Kidney (tissue), 14 donors: ENCODE data around the gene UNC93B1. TPM values are rescaled to one million over a fixed set of nuclear protein-coding genes. Genes with fewer than 3 reads are reported as not detected.
A peak's percentile ranks its signal among the peaks of the same experiment; 100 is the strongest.

Experiments
- DNase-seq, 5 donors: peaks; one replicate each; pipeline ENCODE4 v3.0.0-alpha.2; 2013 to 2020
- FAIRE-seq: peaks from 2 replicates; lab custom pipeline; 2012; peaks lifted over from hg19 to GRCh38; lab: Jason Lieb, UNC
- H3K27ac ChIP-seq, 2 donors: one replicate each; pipeline ENCODE4 v1.7.0; 2013; ENCODE audit warnings: low read depth in 2 of 2, low read length in 2 of 2, inconsistent platforms in 1 of 2
- H3K27me3 ChIP-seq: one replicate; pipeline ENCODE4 v1.7.1; 2013; ENCODE audit warnings: low read length, inconsistent platforms; ENCODE audit not compliant: control insufficient read depth, insufficient read depth
- H3K36me3 ChIP-seq, 3 donors: one replicate each; pipeline versions ENCODE4 v1.7.0 to v1.7.1; 2013; ENCODE audit warnings: low read length in 3 of 3, control low read depth in 1 of 3, inconsistent platforms in 1 of 3; ENCODE audit not compliant: insufficient read depth in 3 of 3, control insufficient read depth in 2 of 3
- H3K4me1 ChIP-seq, 3 donors: one replicate each; pipeline versions ENCODE4 v1.7.0 to v1.7.1; 2013; ENCODE audit warnings: low read length in 3 of 3, inconsistent platforms in 1 of 3, low read depth in 1 of 3; ENCODE audit not compliant: control insufficient read depth in 2 of 3, insufficient read depth in 2 of 3
- H3K4me3 ChIP-seq, 3 donors: one replicate each; pipeline versions ENCODE4 v1.7.0 to v1.8.1; 2013; ENCODE audit warnings: low read length in 3 of 3, control low read depth in 1 of 3, inconsistent platforms in 1 of 3
- H3K9ac ChIP-seq, 3 donors: one replicate each; pipeline versions ENCODE4 v1.7.0 to v1.7.1; 2013; ENCODE audit warnings: low read length in 3 of 3, control low read depth in 1 of 3, inconsistent platforms in 1 of 3
- H3K9me3 ChIP-seq, 3 donors: one replicate each; pipeline versions ENCODE4 v1.7.0 to v1.7.1; 2013; ENCODE audit warnings: low read length in 3 of 3, control low read depth in 1 of 3, inconsistent platforms in 1 of 3; ENCODE audit not compliant: control insufficient read depth in 2 of 3, insufficient read depth in 1 of 3
- CTCF ChIP-seq: IDR thresholded peaks from 3 replicates; pipeline ENCODE4 v1.5.1; 2012; ENCODE audit warnings: mild to moderate bottlenecking, moderate library complexity, borderline replicate concordance; ENCODE audit not compliant: insufficient read depth; ENCODE audit errors: extremely low read depth
- intact Hi-C: fragments of 100-400 bp; cut with DNase I; formaldehyde crosslinking; loops from one replicate; pipeline ENCODE4 v1.11.1; 2022
- polyA plus RNA-seq: library from polyadenylated mRNA; stranded (reverse); fragments of 350-450 nt; fragmentation: Illumina TruSeq; extraction: RNeasy Lipid Tissue Mini Kit (QIAGEN cat#74804); gene quantifications from one replicate; pipeline ENCODE4 v1.2.3, GENCODE V29; 2014; ENCODE audit warnings: low read depth, low replicate concordance; ENCODE audit not compliant: insufficient read depth
- total RNA-seq: library from RNA; stranded (reverse); fragmentation: NEBNext Ultra II Directional; extraction: Animal tissue kit (Norgen Biotek cat#: 25700); gene quantifications from one replicate; pipeline ENCODE4 v1.2.1, GENCODE V29; 2021
- donor health status: control.
- donor health status: control.
- donor health status: control.
- donor health status: control.
- donor health status: control.
- donor health status: DM: yes; HTN: yes; CAD: no.
- donor health status: Normal renal cell carcinoma (clear cell type).

Gene UNC93B1
- total and polyA plus RNA-seq, 2 donors from 2014 or later: 21.3 to 67.9 TPM

DNA sequence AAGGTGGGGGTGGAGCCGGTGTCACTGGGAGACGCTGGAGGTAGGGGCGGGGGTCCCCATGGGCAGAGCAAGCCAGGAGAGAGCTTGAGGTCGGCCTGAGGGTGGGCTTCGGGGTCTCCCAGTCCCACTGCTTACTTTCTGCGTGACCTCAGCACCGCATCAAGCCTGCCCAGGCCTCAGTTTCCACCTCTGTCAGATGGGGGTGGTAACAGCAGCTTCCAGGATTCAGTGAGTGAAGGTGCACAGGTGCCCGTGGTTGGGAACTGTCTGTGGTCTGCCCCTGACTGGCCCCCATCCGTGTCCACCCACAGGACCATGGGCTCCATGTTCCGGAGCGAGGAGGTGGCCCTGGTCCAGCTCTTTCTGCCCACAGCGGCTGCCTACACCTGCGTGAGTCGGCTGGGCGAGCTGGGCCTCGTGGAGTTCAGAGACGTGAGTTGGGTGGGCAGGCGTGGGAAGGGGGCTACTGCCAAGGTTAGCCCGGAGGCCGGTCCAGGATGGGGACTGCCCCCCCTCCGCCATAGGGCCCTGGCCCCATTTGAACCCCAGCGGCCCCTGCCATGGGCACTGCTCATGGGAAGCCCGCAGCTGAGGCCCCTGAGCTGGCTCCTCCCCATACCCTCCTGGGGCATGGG is 37.2 kb upstream of the UNC93B1 start:
- no peak for FAIRE-seq
- Histone ChIP-seq H3K9ac (peak overlapping the region in 1 of 3 donors; percentile 65), H3K27me3 (no peaks in the 10 kb centered on the region), H3K4me1 (peaks cover 0 to 35% (median 10%) of the 10 kb centered on the region in 3 donors), H3K9me3 (no peaks in the 10 kb centered on the region), H3K36me3 (no peaks in the 10 kb centered on the region), H3K27ac (peak overlapping the region; percentile 83 to 85), H3K4me3 (peak overlapping the region in 1 of 3 donors; percentile 69)
- intact Hi-C loops: no loop called here
- no peak for TF ChIP-seq CTCF
- DNase-seq: peak in 2 of 5 donors; percentile 58 to 82

GRCh38 chr11:68040101-68040956 is 36.4 kb upstream of the UNC93B1 start:
- FAIRE-seq (no peak), DNase-seq (peak; percentile 53 to 89 (median 78))
- TF ChIP-seq CTCF: no peak
- H3K9me3 ChIP-seq: no peaks in the 10 kb centered on the region
- intact Hi-C loops: no loop called here
- H3K4me1 ChIP-seq: peaks cover 0 to 35% (median 10%) of the 10 kb centered on the region in 3 donors
- H3K9ac ChIP-seq: peak overlapping the region in 2 of 3 donors; percentile 60 to 65
- no peaks in the 10 kb centered on the region for H3K27me3 ChIP-seq
- no peaks in the 10 kb centered on the region for H3K36me3 ChIP-seq
- H3K4me3 ChIP-seq: peak overlapping the region in 2 of 3 donors; percentile 47 to 69
- H3K27ac ChIP-seq: peak overlapping the region; percentile 83 to 85

DNA sequence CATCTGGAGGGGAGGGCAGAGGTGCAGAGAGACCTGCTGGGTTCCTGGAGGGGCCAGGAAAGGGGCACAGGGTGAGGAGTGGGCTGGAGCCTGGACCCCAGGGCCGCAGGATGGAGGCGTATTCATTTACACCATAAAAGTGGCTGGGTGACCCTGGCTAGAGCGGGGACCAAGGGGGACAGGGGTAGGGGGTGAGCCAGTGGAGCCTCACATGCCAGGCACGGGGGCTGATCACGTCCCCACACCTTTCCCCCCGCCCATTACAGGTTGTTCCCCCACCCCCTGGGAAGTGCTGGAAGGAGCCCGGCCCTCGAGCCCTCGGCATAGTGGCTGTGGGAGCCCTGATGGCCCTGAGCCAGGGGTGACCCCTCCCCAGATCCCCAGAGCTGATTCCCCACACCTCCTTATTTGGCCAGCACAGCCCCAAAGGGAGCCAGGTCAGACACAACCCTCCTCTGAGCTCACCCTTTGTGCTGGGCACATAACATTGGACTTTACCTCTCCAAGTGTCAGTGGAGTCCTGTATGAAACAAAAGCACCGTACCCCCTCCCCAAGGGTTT is 35.7 kb upstream of the UNC93B1 start:
- DNase-seq: peak in 2 of 5 donors; percentile 68 to 80

More for the DNA sequence above, 35.7 kb upstream of the UNC93B1 start:
- peak overlapping the region; percentile 83 to 85 for H3K27ac ChIP-seq
- TF ChIP-seq CTCF: no peak
- peak overlapping the region in 2 of 3 donors; percentile 61 to 69 for H3K4me3 ChIP-seq
- no peaks in the 10 kb centered on the region for H3K36me3 ChIP-seq
- no peaks in the 10 kb centered on the region for H3K9me3 ChIP-seq
- intact Hi-C loops: no loop called here
- no peaks in the 10 kb centered on the region for H3K27me3 ChIP-seq
- FAIRE-seq: no peak
- H3K4me1 ChIP-seq: peaks cover 0 to 35% (median 10%) of the 10 kb centered on the region in 3 donors
- H3K9ac ChIP-seq: peak overlapping the region in 2 of 3 donors; percentile 60 to 91
